HG02678 (cell line): ENCODE data around the gene ST8SIA2.

Experiments
- ATAC-seq: cut with Tn5 transposase; IDR thresholded peaks from one replicate; pipeline ENCODE4 v1.9.1; 2021; ENCODE audit warnings: mild to moderate bottlenecking, moderate library complexity; ENCODE audit not compliant: unreplicated experiment

Gene ST8SIA2

GRCh38 chr15:92395098-92395635, 1.5 kb downstream of the ST8SIA2 start:
- ATAC-seq = no peak

GRCh38 chr15:92399271-92399950, 5.7 kb downstream of the ST8SIA2 start:
- no peak for ATAC-seq

DNA sequence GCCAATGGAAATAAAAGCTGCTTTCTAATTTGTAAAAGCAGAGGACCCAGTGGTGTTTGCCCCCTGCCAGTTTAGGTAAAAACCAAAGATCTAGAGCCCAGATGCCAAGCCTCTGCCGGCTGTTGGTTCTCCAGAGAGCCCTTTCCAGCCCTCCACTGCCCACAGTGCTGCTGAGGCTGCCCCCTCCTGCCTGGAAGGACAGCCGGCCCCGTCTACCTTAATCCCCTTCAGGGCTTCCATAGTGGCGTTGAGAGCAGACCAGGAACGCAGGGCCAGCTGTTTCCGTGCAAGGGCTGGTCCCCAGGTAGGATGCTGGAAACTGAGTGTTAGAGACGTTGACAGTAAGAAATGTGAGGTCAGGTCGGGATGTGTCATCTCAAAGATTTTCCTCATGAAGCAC, 6.9 kb downstream of the ST8SIA2 start:
- ATAC-seq = no peak

DNA sequence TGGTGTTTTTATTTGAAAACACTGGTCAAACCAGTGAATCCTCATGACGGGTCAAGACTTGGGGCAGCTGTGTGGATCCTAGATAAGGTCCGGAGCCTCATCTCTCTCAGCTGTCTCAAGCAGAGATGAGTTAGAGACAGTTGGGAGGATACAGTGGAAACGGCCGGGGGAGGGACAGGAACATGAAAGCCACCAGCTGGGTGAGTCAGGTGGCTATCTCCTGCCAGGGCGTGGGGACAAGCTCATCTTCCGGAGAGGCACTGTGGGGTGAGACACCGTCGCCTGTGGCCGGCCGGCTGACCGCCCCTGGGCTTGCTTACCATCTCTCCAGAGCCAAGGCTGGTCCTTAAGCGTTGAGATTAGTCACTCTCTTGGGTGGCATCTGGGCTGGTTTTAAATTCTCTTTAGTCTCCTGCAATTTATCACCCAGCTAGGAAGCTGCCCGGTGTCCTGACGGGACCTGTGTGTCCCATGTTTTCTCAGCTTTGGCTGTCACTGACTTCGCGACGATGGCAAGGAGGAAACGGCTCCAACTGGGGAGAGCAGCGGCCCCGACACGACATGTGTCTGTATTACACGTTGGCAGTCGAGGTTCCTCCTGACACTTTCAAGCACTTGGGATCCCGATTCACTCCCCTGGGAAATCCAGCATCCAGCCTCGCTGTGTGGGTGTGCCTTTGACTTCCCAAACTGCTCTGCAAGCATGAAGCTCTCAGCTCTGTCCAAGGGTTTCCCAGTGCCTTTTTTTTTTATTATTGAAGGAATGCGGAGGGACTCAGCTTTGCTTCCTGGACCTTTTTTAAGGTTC, 7.5 kb downstream of the ST8SIA2 start:
- ATAC-seq = no peak

- ATAC-seq = no peak
These were observed 9.1 kb downstream of the ST8SIA2 start for GRCh38 chr15:92402751-92403150.

- ATAC-seq = no peak
These were observed 12.3 kb downstream of the ST8SIA2 start for GRCh38 chr15:92405942-92406341.

DNA sequence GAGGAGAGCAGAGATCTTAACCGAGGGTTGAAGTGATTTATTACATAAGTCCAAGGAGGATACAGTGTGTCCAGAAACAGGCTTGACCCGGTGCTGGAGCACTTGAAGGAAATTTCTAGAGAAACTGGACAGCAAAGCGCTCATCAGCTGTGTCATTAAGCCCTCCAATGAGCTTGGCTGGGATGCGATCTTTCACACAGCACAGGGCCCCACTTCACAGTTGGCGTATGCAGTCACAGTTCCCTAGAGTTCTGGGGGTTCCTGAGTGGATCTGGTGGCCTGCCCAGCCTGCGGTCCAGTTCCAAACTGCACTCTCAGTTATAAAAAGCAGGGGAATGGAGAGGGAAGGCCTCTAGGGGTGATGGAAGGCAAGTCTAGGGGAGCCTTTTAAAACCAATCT, 13.6 kb downstream of the ST8SIA2 start:
- ATAC-seq = no peak

- ATAC-seq = no peak
These were observed 14.2 kb downstream of the ST8SIA2 start for GRCh38 chr15:92407916-92408315.

DNA sequence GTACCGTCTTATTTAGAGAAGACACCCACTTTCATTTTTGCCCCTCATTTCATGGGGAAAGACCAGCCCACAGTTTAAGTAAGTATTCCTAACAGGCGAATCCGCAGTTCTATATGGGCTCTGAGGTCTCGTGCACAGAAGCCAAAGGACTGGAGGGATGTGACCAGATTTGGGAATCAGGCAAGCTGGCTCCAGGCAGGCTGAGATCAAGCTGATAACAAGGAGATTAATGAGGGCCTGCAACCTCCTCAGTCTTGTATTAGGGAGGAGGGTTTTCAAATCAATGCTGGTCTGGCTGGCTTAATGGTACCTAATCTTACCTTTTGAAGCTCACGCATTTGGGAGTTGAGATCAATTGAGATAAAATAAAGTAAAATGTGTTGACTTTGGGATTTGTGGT, 15.3 kb downstream of the ST8SIA2 start:
- ATAC-seq = no peak

DNA sequence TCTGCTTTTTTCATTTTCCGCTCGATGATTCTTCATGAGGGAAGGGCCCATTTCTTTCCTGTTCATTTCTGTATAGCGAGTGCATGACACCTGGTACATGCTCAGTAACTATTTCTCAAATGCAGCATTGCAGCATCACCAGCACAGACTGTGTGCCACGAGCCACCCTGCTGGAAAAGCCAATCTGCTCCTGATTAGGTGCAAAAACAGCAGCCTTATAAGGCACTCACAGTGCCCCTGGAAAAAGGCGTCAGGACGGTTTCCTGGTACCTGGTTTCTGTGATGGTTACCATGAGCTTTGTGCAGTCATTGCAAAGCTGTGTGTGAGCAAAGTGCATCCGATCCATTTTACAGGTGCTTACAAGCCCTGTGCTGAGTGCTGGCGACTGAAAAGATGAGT, 15.8 kb downstream of the ST8SIA2 start:
- no peak for ATAC-seq

DNA sequence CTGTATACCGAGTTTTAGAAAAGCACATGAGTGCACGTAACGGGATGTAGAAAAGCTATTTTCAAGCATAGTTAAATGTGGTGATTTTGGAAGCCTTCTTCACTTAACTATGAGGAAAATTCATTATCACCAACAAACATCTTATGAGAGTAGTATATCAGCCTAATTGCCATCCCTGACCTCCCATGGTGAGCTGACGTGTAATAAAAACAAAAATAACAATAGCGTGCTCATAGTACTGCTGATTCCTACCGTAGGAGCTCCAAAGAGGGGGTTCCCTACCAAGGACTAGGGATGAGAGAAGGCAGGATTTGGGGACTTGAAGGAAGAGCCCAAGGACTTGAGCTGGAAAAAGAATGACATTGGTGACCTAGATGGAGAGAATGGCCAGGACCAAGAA, 16.9 kb downstream of the ST8SIA2 start:
- no peak for ATAC-seq

DNA sequence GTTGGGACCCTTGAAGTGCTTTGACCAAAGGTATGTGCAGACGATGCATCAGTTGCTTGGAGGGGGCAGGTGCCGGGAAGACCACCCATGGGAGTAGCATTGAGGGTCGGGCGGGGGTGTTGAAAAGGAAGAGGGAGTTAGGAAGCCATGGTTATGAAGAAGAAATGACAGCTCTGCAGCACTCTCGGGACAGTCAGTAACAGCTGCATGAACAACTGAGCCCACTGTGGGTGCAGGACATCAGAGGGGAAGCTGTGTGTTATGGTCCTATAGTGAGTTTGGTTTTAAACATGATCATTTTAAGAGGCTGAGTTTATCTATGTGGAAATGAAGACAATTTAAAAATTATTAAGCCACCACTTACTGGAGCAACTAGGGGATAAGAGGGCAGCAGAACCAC, 17.6 kb downstream of the ST8SIA2 start:
- no peak for ATAC-seq

- no peak for ATAC-seq
These were observed 19.8 kb downstream of the ST8SIA2 start for GRCh38 chr15:92413510-92413909.

DNA sequence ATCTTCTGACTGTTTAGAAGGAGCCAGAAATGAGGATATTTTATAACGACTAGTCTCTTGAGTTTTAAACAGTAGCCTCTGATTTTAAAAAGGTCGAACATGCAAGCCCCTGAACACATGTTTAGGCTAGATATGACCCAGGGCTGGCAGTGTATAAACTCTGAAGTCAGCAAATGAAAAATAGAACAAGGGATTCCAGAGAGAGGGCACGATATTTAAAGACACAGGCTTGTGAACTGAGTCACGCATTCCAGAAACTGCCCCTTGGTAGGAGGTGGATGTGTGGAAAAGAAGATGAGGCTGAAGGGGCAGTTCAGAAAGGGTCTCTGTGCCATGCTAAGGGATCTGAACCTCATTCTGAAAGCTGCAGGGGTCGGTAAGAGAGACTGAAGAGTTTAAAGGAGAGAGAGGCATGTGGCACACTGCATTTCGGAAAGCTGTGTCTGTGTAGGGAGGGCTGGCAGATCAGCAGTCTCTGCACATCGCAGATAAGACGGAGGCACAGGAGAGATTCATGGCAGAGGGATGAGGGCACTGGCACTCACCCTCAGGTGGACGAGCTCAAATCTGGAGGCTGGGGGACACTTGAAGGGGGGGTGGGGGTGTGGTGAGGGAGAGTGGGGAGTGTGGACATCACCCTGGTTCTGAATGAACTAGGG, 22.1 kb downstream of the ST8SIA2 start:
- no peak for ATAC-seq

GRCh38 chr15:92416557-92416956, 22.9 kb downstream of the ST8SIA2 start:
- no peak for ATAC-seq

DNA sequence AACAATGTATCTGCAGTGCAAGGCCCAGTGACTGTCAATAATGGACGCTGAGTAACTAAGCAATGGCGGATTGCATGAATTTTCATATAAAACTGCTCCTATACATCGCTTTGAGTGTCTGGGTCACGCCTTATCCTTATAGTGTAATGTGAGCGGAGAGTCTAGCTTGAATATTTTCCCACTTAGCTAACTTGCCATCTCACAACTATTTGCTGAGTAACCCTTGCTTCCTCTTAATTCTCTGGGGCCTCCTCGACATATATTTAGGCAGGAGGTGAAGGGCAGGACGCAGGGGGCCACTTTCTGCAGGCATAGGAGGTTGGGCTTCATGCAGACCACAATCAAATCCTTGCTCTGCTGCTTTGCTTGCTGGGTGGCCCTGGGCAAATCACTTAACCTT, 24.0 kb downstream of the ST8SIA2 start:
- no peak for ATAC-seq

GRCh38 chr15:92418864-92419263, 25.2 kb downstream of the ST8SIA2 start:
- no peak for ATAC-seq

- ATAC-seq = no peak
These were observed 28.3 kb downstream of the ST8SIA2 start for GRCh38 chr15:92421976-92422375.

DNA sequence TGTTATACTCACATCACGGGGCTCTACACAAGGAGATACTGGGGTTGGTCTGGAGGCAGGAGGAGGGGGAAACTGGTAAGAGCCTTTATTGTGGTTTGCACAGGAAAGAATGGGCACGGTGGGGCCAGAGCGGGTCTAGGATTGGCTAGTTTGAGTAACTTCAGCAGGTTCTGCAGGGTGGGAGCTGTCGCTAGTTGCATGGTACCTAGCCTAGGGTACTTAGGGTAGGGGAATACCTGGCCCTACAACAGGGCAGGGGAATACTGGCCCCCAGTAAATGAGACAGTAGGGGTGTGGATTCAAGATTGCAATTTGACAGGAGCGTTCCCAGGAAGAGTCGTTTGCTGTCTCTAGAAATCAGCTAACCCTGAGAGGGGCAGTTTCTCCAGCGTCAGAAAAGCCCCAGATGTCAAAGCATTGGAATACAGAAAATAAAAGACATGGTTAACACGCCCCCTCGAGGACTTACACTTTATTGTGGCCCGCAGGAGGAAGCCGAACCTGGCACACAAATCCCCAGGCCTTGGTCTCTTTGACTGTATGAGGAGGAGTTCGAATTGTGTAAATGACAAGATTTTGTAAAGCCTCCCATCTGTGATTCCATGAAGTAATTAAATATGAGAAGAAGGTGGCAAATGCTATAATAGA, 32.0 kb downstream of the ST8SIA2 start:
- ATAC-seq = no peak

- no peak for ATAC-seq
These were observed 35.8 kb downstream of the ST8SIA2 start for GRCh38 chr15:92429378-92430068.

GRCh38 chr15:92430069-92430440, 36.4 kb downstream of the ST8SIA2 start:
- no peak for ATAC-seq
